MM.1S (cell line): Measurements from ENCODE around the gene NPFF.

ENCODE experiments used
- DNase-seq: peaks from one replicate; pipeline ENCODE4 v3.0.0-alpha.2; 2015
- H2AFZ ChIP-seq: fragments of 300-600 bp; sonication (generic); 2 replicates; pipeline ENCODE4 v1.6.0; 2016; ENCODE audit warnings: antibody characterized with exemption, low read length
- H3F3A ChIP-seq: fragments of 300-600 bp; sonication (generic); 2 replicates; pipeline ENCODE4 v1.6.1; 2016; ENCODE audit warnings: mild to moderate bottlenecking, antibody characterized with exemption, low read length, moderate library complexity, mixed read lengths; ENCODE audit not compliant: insufficient read depth
- H3K27ac ChIP-seq: fragments of 300-600 bp; sonication (generic); 2 replicates; pipeline ENCODE4 v1.5.1; 2016; ENCODE audit warnings: mild to moderate bottlenecking, low read length
- H3K27me3 ChIP-seq: fragments of 300-600 bp; sonication (generic); replicated peaks from 2 replicates; pipeline ENCODE4 v1.6.0; 2016; ENCODE audit warnings: low read length; ENCODE audit not compliant: insufficient read depth
- H3K36me3 ChIP-seq: fragments of 300-600 bp; sonication (generic); replicated peaks from 2 replicates; pipeline ENCODE4 v1.6.1; 2016; ENCODE audit warnings: mild to moderate bottlenecking, low read length, mixed read lengths; ENCODE audit not compliant: insufficient read depth
- H3K4me1 ChIP-seq: fragments of 300-600 bp; sonication (generic); 2 replicates; pipeline ENCODE4 v1.6.1; 2016; ENCODE audit warnings: low read length, mixed read lengths
- H3K4me2 ChIP-seq: fragments of 300-600 bp; sonication (generic); 2 replicates; pipeline ENCODE4 v1.6.0; 2016; ENCODE audit warnings: low read depth, low read length
- H3K4me3 ChIP-seq: fragments of 300-600 bp; sonication (generic); 2 replicates; pipeline ENCODE4 v1.5.1; 2016; ENCODE audit warnings: low read length, mixed read lengths
- H3K79me2 ChIP-seq: fragments of 300-600 bp; sonication (generic); 2 replicates; pipeline ENCODE4 v1.6.1; 2016; ENCODE audit warnings: mixed run types, low read length, mixed read lengths
- H3K9ac ChIP-seq: fragments of 300-600 bp; sonication (generic); 2 replicates; pipeline ENCODE4 v1.6.1; 2016; ENCODE audit warnings: low read length, mixed read lengths
- H3K9me2 ChIP-seq: fragments of 300-600 bp; sonication (generic); replicated peaks from 2 replicates; pipeline ENCODE4 v1.6.1; 2016; ENCODE audit warnings: mild to moderate bottlenecking, low read length, mixed read lengths; ENCODE audit not compliant: insufficient read depth
- H3K9me3 ChIP-seq: fragments of 300-600 bp; sonication (generic); replicated peaks from 2 replicates; pipeline ENCODE4 v1.6.1; 2016; ENCODE audit warnings: mild to moderate bottlenecking, low read length, mixed read lengths; ENCODE audit not compliant: insufficient read depth
- H4K20me1 ChIP-seq: fragments of 300-600 bp; sonication (generic); 2 replicates; pipeline ENCODE4 v1.6.1; 2016; ENCODE audit warnings: mild to moderate bottlenecking, low read length, moderate library complexity, mixed read lengths; ENCODE audit not compliant: insufficient read depth
- CTCF ChIP-seq: fragments of 300-600 bp; sonication (generic); IDR thresholded peaks from 2 replicates; pipeline ENCODE4 v1.5.1; 2016; ENCODE audit warnings: antibody characterized with exemption, low read length, mixed read lengths
- EZH2 ChIP-seq: fragments of 300-600 bp; sonication (generic); optimal IDR thresholded peaks from 2 replicates; pipeline ENCODE3; 2017; ENCODE audit warnings: low read depth, mild to moderate bottlenecking, antibody characterized with exemption, low read length, mixed read lengths
- EZH2phosphoT487 ChIP-seq: fragments of 300-600 bp; sonication (generic); IDR thresholded peaks from 2 replicates; pipeline ENCODE4 v1.6.1; 2018; ENCODE audit warnings: antibody characterized with exemption, low read length

The NPFF gene

GRCh38 chr12:53492188-53492587 is 15.1 kb downstream of the NPFF start:
- DNase-seq = no peak
- TF ChIP-seq EZH2 (no peak), CTCF (no peak), EZH2phosphoT487 (no peak)
- peaks cover 11% of the 10 kb centered on the region for H3K4me1 ChIP-seq

GRCh38 chr12:53489242-53489864 is 17.9 kb downstream of the NPFF start:
- no peaks in the 10 kb centered on the region; the same call in 1 of the 2 replicates for H3K79me2 ChIP-seq
- no peaks in the 10 kb centered on the region for H3K9me3 ChIP-seq
- TF ChIP-seq CTCF (no peak), EZH2 (no peak), EZH2phosphoT487 (no peak)
- H3K9ac ChIP-seq = no peak overlapping the region
- DNase-seq = no peak
- H3K4me1 ChIP-seq = peaks cover 11% of the 10 kb centered on the region
- H3K36me3 ChIP-seq = no peaks in the 10 kb centered on the region
- H2AFZ ChIP-seq = no peak overlapping the region
- H3K4me3 ChIP-seq = no peak overlapping the region
- no peaks in the 10 kb centered on the region for H3K9me2 ChIP-seq
- peaks cover 38% of the 10 kb centered on the region for H3F3A ChIP-seq
- H3K27ac ChIP-seq = no peak overlapping the region
- no peaks in the 10 kb centered on the region for H4K20me1 ChIP-seq
- no peaks in the 10 kb centered on the region for H3K27me3 ChIP-seq
- H3K4me2 ChIP-seq = no peak overlapping the region

More at GRCh38 chr12:53492188-53492587, 15.1 kb downstream of the NPFF start:
- Histone ChIP-seq H4K20me1 (no peaks in the 10 kb centered on the region), H3K9me3 (no peaks in the 10 kb centered on the region), H3K27ac (no peak overlapping the region), H3K79me2 (peaks cover 11% of the 10 kb centered on the region; the same call in 1 of the 2 replicates), H3K4me2 (peak overlapping the region; percentile 99; the same call in 1 of the 2 replicates), H3F3A (peaks cover 21% of the 10 kb centered on the region), H3K4me3 (no peak overlapping the region), H3K9me2 (no peaks in the 10 kb centered on the region), H2AFZ (no peak overlapping the region), H3K9ac (no peak overlapping the region), H3K27me3 (no peaks in the 10 kb centered on the region), H3K36me3 (no peaks in the 10 kb centered on the region)

- 0 out of 2 replicates have a peak, but pooled peaks cover 4% of the 10 kb centered on the region for H4K20me1 ChIP-seq
- 0 out of 2 replicates have a peak, but pooled peaks cover 6% of the 10 kb centered on the region for H3K36me3 ChIP-seq
- DNase-seq = peak; percentile 2
- no peak overlapping the region for H3K4me3 ChIP-seq
- TF ChIP-seq CTCF (no peak), EZH2 (no peak), EZH2phosphoT487 (no peak)
- H3K27me3 ChIP-seq = no peaks in the 10 kb centered on the region
- H3K9ac ChIP-seq = no peak overlapping the region
- H2AFZ ChIP-seq = no peak overlapping the region
- peaks cover 3% of the 10 kb centered on the region; the same call in 1 of the 2 replicates for H3K79me2 ChIP-seq
- H3K27ac ChIP-seq = no peak overlapping the region
- H3K4me2 ChIP-seq = no peak overlapping the region
- peaks cover 49% of the 10 kb centered on the region for H3F3A ChIP-seq
- no peaks in the 10 kb centered on the region for H3K4me1 ChIP-seq
- H3K9me2 ChIP-seq = no peaks in the 10 kb centered on the region
- H3K9me3 ChIP-seq = no peaks in the 10 kb centered on the region
Observed at GRCh38 chr12:53486736-53487487, 20.4 kb downstream of the NPFF start.
